Effector memory CD4-positive, alpha-beta T cell (primary cell): ENCODE results near the gene DNALI1.
A peak's percentile ranks its signal among the peaks of the same experiment; 100 is the strongest.
"Not testable (repeated sequence)": the region's sequence is repeated elsewhere in the genome, so short reads cannot be mapped to it uniquely, and the experiment has no call there.

ENCODE experiments used
- DNase-seq, 3 donors: peaks; one replicate each; pipeline ENCODE4 v3.0.0-alpha.2; 2020
- H3K27ac ChIP-seq: 2 replicates; pipeline ENCODE4 v1.7.0; 2013; ENCODE audit warnings: mild to moderate bottlenecking, low read length, moderate library complexity; ENCODE audit not compliant: insufficient read depth, poor library complexity, severe bottlenecking
- H3K27me3 ChIP-seq: replicated peaks from 2 replicates; pipeline ENCODE4 v1.7.0; 2013; ENCODE audit warnings: mild to moderate bottlenecking, low read length; ENCODE audit not compliant: insufficient read depth, control insufficient read depth, poor library complexity, severe bottlenecking
- H3K36me3 ChIP-seq: 2 replicates; pipeline ENCODE4 v1.7.0; 2013; ENCODE audit warnings: mild to moderate bottlenecking, low read length, moderate library complexity; ENCODE audit not compliant: control insufficient read depth, insufficient read depth
- H3K4me1 ChIP-seq: 2 replicates; pipeline ENCODE4 v1.7.0; 2013; ENCODE audit warnings: low read length, mild to moderate bottlenecking; ENCODE audit not compliant: control insufficient read depth, insufficient read depth, poor library complexity, severe bottlenecking
- H3K4me3 ChIP-seq: 2 replicates; pipeline ENCODE4 v1.7.0; 2013; ENCODE audit warnings: low read length, low read depth, mild to moderate bottlenecking; ENCODE audit not compliant: insufficient read depth, poor library complexity, severe bottlenecking
- H3K9me3 ChIP-seq: 2 replicates; pipeline ENCODE4 v1.7.0; 2013; ENCODE audit warnings: mild to moderate bottlenecking, low read length, moderate library complexity; ENCODE audit not compliant: control insufficient read depth

Gene DNALI1

DNA sequence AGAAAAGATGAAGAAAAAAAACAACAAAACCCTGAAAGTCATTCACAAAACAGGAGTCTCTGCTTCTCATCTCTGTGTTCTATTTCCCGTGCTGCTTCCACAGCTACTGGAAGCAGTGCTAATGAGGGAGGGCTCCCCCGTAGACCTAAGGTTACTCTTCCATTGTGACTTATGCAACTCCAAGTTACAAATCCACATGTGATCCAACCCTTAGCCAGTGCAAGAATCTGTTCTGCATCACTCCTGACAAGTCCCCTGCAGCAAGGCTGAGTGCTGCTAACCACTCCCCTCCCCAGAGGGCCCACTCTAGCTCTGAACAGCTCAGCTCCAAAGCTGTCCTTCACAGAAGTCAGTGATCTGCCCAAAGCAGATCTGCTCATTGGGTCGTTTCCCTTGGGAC, 10.3 kb downstream of the DNALI1 start:
- peaks cover 57% of the 10 kb centered on the region for H3K36me3 ChIP-seq
- no peaks in the 10 kb centered on the region for H3K9me3 ChIP-seq

DNA sequence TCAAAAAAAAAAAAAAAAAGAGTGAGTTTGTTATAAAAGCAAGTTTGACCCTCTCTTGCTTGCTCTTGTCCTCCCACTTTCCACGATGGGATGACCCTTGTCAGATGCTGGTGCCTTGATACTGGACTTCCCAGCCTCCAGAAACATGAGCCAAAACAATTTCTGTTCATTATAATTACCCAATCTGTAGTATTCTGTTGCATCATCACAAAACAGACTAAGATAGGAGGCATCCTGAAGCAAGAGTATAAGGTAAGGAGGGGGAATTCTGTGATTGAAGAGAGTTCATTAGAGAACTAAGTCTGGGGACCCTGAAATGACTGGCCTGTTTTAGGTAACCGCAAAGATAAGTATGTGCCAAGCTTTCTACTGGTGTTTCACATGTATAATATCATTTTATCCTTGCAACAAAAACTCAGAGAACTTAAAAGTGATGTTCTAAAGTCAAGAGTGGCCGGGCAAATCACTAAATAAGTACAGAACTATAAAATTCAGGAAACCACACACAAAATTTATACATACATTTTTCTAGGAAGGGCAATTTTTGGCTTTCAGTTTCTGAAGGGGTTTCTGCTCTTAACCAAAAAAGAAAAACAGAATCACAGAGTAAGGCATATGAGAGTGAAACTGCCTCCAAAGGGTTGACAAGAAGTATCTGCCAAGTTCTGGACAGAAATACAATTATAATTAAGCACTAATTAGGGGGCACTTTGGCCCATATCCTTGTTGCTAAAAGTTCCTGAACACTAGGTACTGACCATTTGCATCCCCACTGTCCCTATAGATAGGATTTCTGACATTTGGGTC, 14.0 kb downstream of the DNALI1 start:
- peaks cover 81% of the 10 kb centered on the region for H3K36me3 ChIP-seq
- H3K4me1 ChIP-seq: no peaks in the 10 kb centered on the region
- no peaks in the 10 kb centered on the region for H3K27me3 ChIP-seq
- no peak overlapping the region for H3K4me3 ChIP-seq
- DNase-seq: no peak
- H3K27ac ChIP-seq: no peak overlapping the region
- H3K9me3 ChIP-seq: no peaks in the 10 kb centered on the region

More for the DNA sequence above, 10.3 kb downstream of the DNALI1 start:
- Histone ChIP-seq H3K4me1 (no peaks in the 10 kb centered on the region), H3K27me3 (no peaks in the 10 kb centered on the region), H3K4me3 (no peak overlapping the region), H3K27ac (no peak overlapping the region)
- no peak for DNase-seq

DNA sequence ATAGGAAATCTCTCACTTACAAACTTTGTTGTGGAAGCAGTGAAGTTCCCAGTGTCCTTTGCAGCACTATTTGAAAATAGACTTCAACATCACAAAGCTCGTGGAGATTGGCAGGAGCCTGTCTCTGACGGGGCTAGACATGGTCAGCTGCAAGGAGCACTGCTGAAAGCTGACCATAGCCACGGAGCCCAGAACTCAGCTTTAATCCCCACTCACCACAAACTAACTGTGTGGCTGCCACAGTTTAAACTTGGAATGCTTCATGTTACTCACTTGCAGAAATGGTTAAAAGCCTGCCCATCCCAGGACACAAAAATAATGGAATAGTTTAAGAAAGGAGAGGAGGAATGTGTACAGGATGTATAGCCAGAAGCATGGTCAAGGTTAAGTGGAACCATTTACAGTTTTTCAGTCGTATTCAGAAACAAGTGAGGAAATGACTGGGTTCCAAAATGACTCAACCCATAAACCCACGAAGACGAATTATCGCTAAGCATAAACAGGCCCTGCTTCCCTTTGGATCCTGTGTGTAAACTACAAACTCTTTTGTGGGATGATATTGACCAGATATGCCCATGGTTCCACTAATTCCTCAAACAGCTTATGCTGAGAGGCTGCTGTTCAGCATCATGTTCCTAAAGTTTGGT, 18.2 kb downstream of the DNALI1 start:
- no peaks in the 10 kb centered on the region for H3K9me3 ChIP-seq
- H3K36me3 ChIP-seq: peaks cover 72% of the 10 kb centered on the region
- H3K4me1 ChIP-seq: no peaks in the 10 kb centered on the region
- no peaks in the 10 kb centered on the region for H3K27me3 ChIP-seq
- H3K4me3 ChIP-seq: no peak overlapping the region
- no peak overlapping the region for H3K27ac ChIP-seq
- no peak for DNase-seq

- H3K27ac ChIP-seq: no peak overlapping the region
- no peak overlapping the region for H3K4me3 ChIP-seq
- no peaks in the 10 kb centered on the region for H3K27me3 ChIP-seq
- no peaks in the 10 kb centered on the region for H3K4me1 ChIP-seq
- no peaks in the 10 kb centered on the region for H3K9me3 ChIP-seq
- DNase-seq: no peak
- H3K36me3 ChIP-seq: peaks cover 77% of the 10 kb centered on the region
Observed at GRCh38 chr1:37575692-37576091, 19.0 kb downstream of the DNALI1 start.

DNA sequence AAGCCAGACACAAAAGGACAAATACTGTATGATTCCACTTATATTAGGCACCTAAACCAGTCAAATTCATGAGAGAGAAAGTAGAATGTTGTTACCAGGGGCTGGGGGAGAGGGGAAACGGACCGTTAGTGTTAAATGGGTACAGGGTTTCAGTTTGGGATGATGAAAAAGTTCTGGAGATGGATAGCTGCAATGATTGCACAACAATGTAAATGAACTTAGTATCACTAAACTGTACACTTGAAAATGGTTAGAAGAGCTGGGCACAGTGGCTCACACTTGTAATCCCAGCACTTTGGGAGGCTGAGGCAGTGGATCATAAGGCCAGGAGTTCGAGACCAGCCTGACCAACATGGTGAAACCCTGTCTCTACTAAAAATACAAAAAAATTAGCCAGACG, 27.8 kb downstream of the DNALI1 start:
- not testable (repeated sequence) for H3K4me3 ChIP-seq, H3K27me3 ChIP-seq, H3K27ac ChIP-seq, DNase-seq, H3K4me1 ChIP-seq, H3K9me3 ChIP-seq
- peaks cover 63% of the 10 kb centered on the region for H3K36me3 ChIP-seq

- Histone ChIP-seq H3K27me3 (no peaks in the 10 kb centered on the region), H3K9me3 (no peaks in the 10 kb centered on the region), H3K27ac (no peak overlapping the region), H3K4me1 (no peaks in the 10 kb centered on the region), H3K36me3 (peaks cover 58% of the 10 kb centered on the region), H3K4me3 (no peak overlapping the region)
- no peak for DNase-seq
Observed at GRCh38 chr1:37588939-37589338, 32.2 kb downstream of the DNALI1 start.

DNA sequence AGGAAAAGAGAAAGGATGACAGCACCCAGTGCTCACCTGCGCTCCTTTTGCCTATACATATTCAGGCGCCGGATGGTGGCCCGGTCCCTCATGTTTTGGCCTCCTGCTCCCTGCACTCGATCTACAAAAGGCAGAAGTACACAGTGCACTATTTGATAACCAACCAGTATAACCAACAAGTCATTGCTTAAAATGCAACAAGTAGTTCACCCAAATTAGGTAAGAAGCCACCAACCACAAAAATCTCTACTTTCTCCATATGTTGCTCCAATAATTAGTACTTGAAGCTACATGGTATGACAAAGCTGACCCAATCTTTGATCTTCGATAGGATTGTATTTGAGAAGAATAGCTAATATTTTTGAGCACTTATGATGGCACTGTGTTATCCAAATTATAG, 37.0 kb downstream of the DNALI1 start:
- Histone ChIP-seq H3K4me1 (peaks cover 14% of the 10 kb centered on the region), H3K9me3 (no peaks in the 10 kb centered on the region), H3K27me3 (no peaks in the 10 kb centered on the region), H3K36me3 (peaks cover 30% of the 10 kb centered on the region), H3K4me3 (no peak overlapping the region), H3K27ac (no peak overlapping the region)
- no peak for DNase-seq

- DNase-seq: peak; percentile 91 to 95 (median 91)
- H3K27ac ChIP-seq: peak within 1 kb of the TSS; percentile 89
- H3K36me3 ChIP-seq: peaks cover 18% of the 10 kb centered on the region
- H3K9me3 ChIP-seq: no peaks in the 10 kb centered on the region
- H3K27me3 ChIP-seq: no peaks in the 10 kb centered on the region
- peak within 1 kb of the TSS; percentile 97 for H3K4me3 ChIP-seq
- peaks cover 14% of the 10 kb centered on the region for H3K4me1 ChIP-seq
Observed at GRCh38 chr1:37595440-37596181, 38.9 kb downstream of the DNALI1 start, which contains the start of gene GNL2. Gene GNL2, minus strand, starts transcription at chr1:37595937. Its CDS starts 115 bp downstream, at chr1:37595822.

DNA sequence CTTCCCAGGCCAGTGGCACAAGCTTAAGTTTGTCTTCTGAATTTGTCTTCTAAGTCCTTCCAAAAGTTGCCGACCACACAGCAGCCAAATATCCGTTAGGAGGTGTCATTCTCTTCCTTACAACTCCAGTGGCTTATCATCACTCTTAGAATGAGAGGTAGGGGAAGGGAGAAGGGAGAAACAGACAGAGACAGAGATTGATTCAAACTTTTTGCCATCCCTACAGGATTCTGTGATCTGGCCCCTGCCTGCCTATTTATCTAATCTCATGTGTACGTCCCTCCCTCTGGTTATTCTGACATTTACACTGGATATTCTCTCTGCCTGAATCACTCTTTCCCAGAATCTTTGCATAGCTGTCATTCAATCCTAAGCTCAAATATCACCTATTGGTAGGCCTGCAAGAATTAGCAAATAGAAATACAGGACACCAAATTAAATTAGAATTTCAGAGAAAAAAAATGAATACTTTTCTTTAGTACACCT, 39.5 kb downstream of the DNALI1 start:
- Histone ChIP-seq H3K27ac (peak overlapping the region; percentile 89), H3K36me3 (peaks cover 12% of the 10 kb centered on the region), H3K27me3 (no peaks in the 10 kb centered on the region), H3K4me3 (peak overlapping the region; percentile 97), H3K9me3 (no peaks in the 10 kb centered on the region), H3K4me1 (peaks cover 14% of the 10 kb centered on the region)
- DNase-seq: no peak
